ENCODE data around the gene SDHD. TPM values are rescaled to one million over a fixed set of nuclear protein-coding genes. Genes with fewer than 3 reads are reported as not detected.

The SDHD gene
- total RNA-seq, 4 donors from 2014 or later = 84.7 to 157 (median 104) TPM

DNA sequence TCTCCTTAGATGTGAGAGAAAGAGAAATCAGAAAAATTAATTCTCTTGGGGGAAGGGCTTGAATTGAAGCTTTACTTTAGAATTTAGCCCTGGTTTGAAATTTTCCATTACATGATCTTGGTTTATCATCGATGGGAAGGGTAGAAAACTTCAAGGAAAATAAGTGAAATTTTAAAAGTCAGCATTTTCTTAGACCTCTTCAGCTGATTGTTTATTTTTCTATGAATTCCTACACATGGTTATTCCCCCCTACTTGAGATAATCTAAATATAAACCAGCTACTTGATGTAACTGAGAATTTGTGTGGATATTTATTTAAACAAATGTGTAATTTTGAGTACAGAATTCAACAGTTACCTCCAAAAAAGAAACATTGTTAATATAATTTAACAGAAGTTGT, 23.8 kb upstream of the SDHD start:
- no peak for DNase-seq
- no peak overlapping the region for H3K27ac ChIP-seq
- H3K9me3 ChIP-seq = no peaks in the 10 kb centered on the region
- H3K4me3 ChIP-seq = no peak overlapping the region
- H3K27me3 ChIP-seq = no peaks in the 10 kb centered on the region
- H3K36me3 ChIP-seq = no peaks in the 10 kb centered on the region
- intact Hi-C loops (cut with DNase I; ENCODE audit: low total_unique reads) = no loop called here
- TF ChIP-seq, protein P1, sequence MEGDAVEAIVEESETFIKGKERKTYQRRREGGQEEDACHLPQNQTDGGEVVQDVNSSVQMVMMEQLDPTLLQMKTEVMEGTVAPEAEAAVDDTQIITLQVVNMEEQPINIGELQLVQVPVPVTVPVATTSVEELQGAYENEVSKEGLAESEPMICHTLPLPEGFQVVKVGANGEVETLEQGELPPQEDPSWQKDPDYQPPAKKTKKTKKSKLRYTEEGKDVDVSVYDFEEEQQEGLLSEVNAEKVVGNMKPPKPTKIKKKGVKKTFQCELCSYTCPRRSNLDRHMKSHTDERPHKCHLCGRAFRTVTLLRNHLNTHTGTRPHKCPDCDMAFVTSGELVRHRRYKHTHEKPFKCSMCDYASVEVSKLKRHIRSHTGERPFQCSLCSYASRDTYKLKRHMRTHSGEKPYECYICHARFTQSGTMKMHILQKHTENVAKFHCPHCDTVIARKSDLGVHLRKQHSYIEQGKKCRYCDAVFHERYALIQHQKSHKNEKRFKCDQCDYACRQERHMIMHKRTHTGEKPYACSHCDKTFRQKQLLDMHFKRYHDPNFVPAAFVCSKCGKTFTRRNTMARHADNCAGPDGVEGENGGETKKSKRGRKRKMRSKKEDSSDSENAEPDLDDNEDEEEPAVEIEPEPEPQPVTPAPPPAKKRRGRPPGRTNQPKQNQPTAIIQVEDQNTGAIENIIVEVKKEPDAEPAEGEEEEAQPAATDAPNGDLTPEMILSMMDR (IDR thresholded peaks at IDR 0.05) = no peak
- no peak for TF ChIP-seq POLR2A (IDR thresholded peaks at IDR 0.05)
- H3K4me1 ChIP-seq = no peaks in the 10 kb centered on the region

DNA sequence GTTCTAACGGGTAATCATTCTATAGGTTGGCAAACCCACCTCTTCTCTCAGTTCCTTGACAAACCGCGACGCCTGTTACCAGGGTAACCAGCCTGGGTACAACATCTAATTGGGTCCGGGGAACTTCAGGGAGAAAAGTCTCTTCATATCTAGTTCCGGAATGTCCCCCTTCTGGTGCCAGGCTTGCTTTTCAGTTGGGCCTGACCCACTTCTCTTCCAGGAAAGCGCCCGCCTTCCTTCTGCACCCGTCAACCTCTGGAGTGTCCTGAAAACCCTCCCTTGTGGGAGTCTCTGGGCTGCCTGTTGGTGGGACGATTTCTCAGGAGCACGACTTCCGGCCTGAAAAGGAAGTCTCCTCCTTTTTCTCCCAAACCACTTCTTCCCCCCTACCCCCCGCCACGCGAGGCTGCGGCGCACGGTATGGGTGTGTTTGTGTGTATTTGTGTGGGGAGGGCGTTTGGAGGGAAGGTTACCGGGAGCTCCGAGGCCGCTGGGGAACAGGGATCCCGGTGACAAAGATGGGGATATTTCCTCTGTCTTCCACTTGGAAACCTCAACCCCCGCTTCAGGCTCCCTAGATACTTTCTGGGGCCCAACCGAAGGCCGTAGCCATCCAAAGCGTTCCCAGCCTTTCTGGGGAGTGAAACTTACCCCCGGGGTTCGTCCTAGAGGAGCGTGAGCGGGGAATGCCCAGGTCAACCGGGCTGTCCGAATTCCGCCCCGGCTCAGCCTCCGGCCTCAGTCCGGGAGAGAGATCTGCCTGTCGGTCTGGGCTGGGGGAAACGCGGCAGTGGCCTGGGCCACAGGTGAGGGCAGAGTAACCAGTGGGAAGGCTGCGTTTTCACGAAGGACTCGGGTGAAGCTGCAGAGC, 12.5 kb upstream of the SDHD start, which contains the start of the genes NKAPD1 and PIH1D2:
NKAPD1 (plus strand) TSS at position 359 of the 871 bp plus-strand sequence. CDS start 1,276 bp downstream, outside the sequence.
PIH1D2 (minus strand) TSS at position 77 of the 871 bp plus-strand sequence. CDS start 843 bp downstream, outside the sequence.
- Histone ChIP-seq H3K36me3 (no peaks in the 10 kb centered on the region), H3K4me1 (peaks cover 0 to 9% of the 10 kb centered on the region in 2 donors), H3K27me3 (no peaks in the 10 kb centered on the region), H3K27ac (peak within 1 kb of the TSS; percentile 86 to 92), H3K9me3 (no peaks in the 10 kb centered on the region), H3K4me3 (peak within 1 kb of the TSS; percentile 63 to 81)
- intact Hi-C loops (cut with DNase I; ENCODE audit: low total_unique reads) = no loop called here
- peak; percentile 73 to 79 for DNase-seq
- peak in 1 of 2 donors; percentile 17 for TF ChIP-seq POLR2A (IDR thresholded peaks at IDR 0.05)
- TF ChIP-seq, protein P1 (IDR thresholded peaks at IDR 0.05) = peak in 3 of 4 experiments; percentile 6 to 42 (median 6)

DNA sequence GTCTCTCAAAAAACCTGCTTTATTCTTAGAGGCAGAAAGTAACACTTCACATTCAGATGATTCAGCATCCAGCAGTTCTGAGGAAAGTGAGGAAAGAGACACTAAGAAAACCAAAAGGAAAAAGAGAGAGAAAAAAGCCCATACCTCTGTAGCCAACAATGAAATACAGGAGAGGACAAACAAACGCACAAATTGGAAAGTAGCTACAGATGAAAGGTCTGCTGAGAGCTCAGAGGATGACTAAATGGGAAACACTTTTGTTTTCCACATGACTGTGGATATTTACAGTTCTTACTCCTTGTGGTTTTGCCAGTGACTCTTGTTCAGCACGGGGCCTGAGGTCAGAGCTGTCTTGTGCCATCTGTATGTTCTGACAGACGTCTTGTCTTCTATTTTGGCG, 3.9 kb upstream of the SDHD start:
- no peak for DNase-seq
- no peak for TF ChIP-seq POLR2A (IDR thresholded peaks at IDR 0.05)
- TF ChIP-seq, protein P1 (IDR thresholded peaks at IDR 0.05) = no peak
- Histone ChIP-seq H3K27ac (no peak overlapping the region), H3K9me3 (no peaks in the 10 kb centered on the region), H3K27me3 (no peaks in the 10 kb centered on the region), H3K4me1 (peaks cover 0 to 4% of the 10 kb centered on the region in 2 donors), H3K36me3 (no peaks in the 10 kb centered on the region), H3K4me3 (no peak overlapping the region)
- intact Hi-C loops (cut with DNase I; ENCODE audit: low total_unique reads) = loop anchor here (10.0 kb wide), 1 partner anchor 208 kb away; the partner anchor contains the start of genes ALG9, CFAP68 and FDXACB1

DNA sequence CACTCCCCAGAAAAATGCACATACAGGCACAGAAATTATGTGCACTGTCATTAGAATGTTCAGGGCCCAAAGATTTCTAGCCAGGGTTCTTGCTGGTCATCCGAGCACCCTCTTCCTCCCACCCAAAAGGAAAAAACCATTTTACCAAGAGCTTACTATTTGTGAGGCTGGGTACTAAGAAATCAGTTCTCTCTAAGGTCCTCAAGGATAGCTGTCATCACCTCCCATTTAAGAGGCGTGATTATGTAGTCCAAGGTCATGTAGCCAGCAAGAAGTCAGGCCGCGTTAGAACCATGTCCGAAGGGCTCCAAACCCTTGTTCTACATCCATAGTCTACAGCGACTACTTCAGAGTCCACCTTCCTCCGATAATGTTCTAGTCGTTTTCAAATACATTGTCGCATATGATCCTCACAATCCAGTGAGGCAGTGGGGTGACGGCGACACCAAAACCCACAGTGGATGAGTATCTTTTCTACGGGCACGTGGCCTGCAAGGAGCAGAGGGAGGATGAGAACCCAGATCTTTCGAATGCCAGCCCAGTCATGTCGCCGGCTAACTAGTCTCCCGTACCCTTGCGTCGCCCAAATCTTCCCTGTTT, 751 bp upstream of the SDHD start:
- Histone ChIP-seq H3K27me3 (no peaks in the 10 kb centered on the region), H3K4me3 (peak overlapping the region; percentile 75 to 93), H3K36me3 (no peaks in the 10 kb centered on the region), H3K27ac (peak overlapping the region; percentile 76 to 83), H3K9me3 (no peaks in the 10 kb centered on the region), H3K4me1 (peaks cover 0 to 4% of the 10 kb centered on the region in 2 donors)
- TF ChIP-seq, protein P1 (IDR thresholded peaks at IDR 0.05) = no peak
- no peak for TF ChIP-seq POLR2A (IDR thresholded peaks at IDR 0.05)
- peak in 1 of 2 donors; percentile 19 for DNase-seq
- intact Hi-C loops (cut with DNase I; ENCODE audit: low total_unique reads) = loop anchor here (10.0 kb wide), 1 partner anchor 211 kb away; the partner anchor contains the start of genes ALG9, CFAP68 and FDXACB1
